GM13977 (cell line): ENCODE measurements around the gene FBLN2.
"Not testable (repeated sequence)": the region's sequence is repeated elsewhere in the genome, so short reads cannot be mapped to it uniquely, and the experiment has no call there.

Experiments used
- DNase-seq: peaks from one replicate; pipeline ENCODE4 v3.0.0; 2012; ENCODE audit warnings: low spot score
- in situ Hi-C: fragments of 300-500 bp; cut with MboI; formaldehyde crosslinking; loops from one replicate; pipeline ENCODE4 v1.12.0; 2022; ENCODE audit warnings: low sequenced_read_pairs, low pct_unique_long_range_greater_than_20kb, mixed read lengths, inconsistent platforms; ENCODE audit not compliant: unreplicated experiment
- TF ChIP-seq, protein P1 (sequence below): IDR thresholded peaks from 2 replicates; pipeline ENCODE4 v1.5.1; 2012; ENCODE audit warnings: mild to moderate bottlenecking, control low read depth; ENCODE audit not compliant: insufficient read depth; ENCODE audit errors: extremely low read depth, missing control alignments

The FBLN2 gene

GRCh38 chr3:13519006-13519791 lies 29.7 kb upstream of the FBLN2 start:
- in situ Hi-C loops = no loop called here
- no peak for DNase-seq

GRCh38 chr3:13520326-13520880 lies 28.5 kb upstream of the FBLN2 start:
- TF ChIP-seq, protein P1, sequence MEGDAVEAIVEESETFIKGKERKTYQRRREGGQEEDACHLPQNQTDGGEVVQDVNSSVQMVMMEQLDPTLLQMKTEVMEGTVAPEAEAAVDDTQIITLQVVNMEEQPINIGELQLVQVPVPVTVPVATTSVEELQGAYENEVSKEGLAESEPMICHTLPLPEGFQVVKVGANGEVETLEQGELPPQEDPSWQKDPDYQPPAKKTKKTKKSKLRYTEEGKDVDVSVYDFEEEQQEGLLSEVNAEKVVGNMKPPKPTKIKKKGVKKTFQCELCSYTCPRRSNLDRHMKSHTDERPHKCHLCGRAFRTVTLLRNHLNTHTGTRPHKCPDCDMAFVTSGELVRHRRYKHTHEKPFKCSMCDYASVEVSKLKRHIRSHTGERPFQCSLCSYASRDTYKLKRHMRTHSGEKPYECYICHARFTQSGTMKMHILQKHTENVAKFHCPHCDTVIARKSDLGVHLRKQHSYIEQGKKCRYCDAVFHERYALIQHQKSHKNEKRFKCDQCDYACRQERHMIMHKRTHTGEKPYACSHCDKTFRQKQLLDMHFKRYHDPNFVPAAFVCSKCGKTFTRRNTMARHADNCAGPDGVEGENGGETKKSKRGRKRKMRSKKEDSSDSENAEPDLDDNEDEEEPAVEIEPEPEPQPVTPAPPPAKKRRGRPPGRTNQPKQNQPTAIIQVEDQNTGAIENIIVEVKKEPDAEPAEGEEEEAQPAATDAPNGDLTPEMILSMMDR = no peak
- DNase-seq = no peak
- in situ Hi-C loops = no loop called here

More at GRCh38 chr3:13519006-13519791, 29.7 kb upstream of the FBLN2 start:
- TF ChIP-seq, protein P1 = no peak

GRCh38 chr3:13521309-13521708 lies 27.6 kb upstream of the FBLN2 start:
- in situ Hi-C loops = no loop called here
- DNase-seq = no peak

DNA sequence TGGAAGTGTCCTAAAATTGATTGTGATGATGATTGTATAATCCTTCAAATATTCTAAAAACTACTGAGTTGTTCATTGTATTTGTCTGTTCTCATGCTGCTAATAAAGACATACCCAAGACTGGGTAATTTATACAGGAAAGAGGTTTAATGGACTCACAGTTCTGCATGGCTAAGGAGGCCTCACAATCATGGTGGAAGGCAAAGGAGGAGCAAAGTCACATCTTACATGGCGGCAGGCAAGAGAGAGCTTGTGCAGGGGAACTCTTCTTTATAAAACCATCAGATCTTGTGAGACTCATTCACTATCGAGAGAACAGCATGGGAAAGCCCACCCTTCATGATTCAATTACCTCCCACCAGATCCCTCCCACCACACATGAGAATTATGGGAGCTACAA lies 27.2 kb upstream of the FBLN2 start:
- in situ Hi-C loops, DNase-seq: not testable (repeated sequence)

More at GRCh38 chr3:13521309-13521708, 27.6 kb upstream of the FBLN2 start:
- TF ChIP-seq, protein P1 = no peak

DNA sequence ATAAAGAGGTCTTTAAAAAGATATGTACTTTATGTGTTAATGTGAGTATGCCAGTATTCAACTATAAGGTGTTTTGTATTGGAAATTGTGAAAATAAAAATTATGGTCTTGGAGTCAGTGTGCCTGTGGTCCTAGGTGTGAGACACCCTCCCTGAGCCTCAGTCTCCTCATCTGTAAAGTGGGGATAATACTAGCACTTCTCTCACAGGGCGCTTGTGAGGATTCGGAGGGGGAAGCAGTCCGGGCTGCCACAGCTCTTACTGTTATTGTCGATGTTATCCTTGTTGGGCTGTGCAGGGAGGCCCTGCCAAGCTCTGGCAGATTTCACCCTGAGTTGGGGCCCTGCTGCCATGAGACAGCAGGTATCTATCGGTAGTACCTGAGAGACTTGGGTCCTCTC lies 26.7 kb upstream of the FBLN2 start:
- no peak for DNase-seq
- in situ Hi-C loops = no loop called here
- TF ChIP-seq, protein P1 = no peak

- in situ Hi-C loops = no loop called here
These were observed 23.8 kb upstream of the FBLN2 start for GRCh38 chr3:13524979-13525669.

More at GRCh38 chr3:13524979-13525669, 23.8 kb upstream of the FBLN2 start:
- TF ChIP-seq, protein P1 = no peak
- DNase-seq = no peak
